ENCODE results near the gene ENO2.

ENO2 gene

GRCh38 chr12:6947615-6948014 lies 33.2 kb downstream of the ENO2 start:
- Histone ChIP-seq H3K27me3 (ENCODE audit: insufficient read depth, low read length) (no peaks in the 10 kb centered on the region), H3K4me3 (ENCODE audit: low read length) (no peak overlapping the region), H2AFZ (ENCODE audit: low read depth, low read length) (no peak overlapping the region), H3K4me1 (ENCODE audit: insufficient read depth, low read length) (peaks cover 14% of the 10 kb centered on the region), H3K9me3 (ENCODE audit: low read length) (no peaks in the 10 kb centered on the region), H3K36me3 (ENCODE audit: insufficient read depth, low read length) (peaks cover 8% of the 10 kb centered on the region)

DNA sequence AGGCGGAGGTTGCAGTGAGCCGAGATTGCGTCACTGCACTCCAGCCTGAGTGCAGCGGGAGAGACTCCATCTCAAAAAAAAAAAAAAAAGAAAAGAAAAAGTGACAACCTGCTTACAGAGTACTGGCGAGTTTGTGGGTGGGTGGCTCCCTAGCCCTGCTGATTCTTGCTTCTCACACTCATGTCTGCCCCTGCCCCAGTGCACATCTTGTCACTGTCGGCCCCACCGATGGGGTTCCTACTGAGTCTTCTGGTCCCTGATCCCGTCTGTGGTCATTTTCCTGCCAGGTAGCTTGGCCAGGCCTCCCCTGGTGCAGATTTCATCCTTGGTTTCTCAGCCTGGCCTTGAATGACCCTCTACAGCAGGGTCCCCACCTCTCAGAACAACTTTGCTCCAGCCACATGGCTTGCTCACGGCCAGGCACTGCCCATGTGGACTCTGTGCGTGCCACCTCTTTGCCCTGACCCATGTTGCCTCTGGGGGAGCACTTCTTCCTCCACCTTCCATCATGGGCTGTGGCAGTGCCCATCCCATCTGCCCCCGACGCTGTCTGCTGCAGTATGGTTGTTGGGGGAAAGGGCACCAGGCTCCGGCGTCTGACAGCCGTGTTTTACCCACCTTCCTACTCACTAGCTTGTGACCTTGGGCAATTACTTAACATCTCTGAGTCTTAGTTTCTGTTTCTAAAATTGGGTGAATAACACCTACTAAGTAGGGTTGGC lies 34.7 kb downstream of the ENO2 start:
- peaks cover 8% of the 10 kb centered on the region for H3K36me3 ChIP-seq (ENCODE audit: insufficient read depth, low read length)
- H3K27me3 ChIP-seq (ENCODE audit: insufficient read depth, low read length), result no peaks in the 10 kb centered on the region
- H3K4me3 ChIP-seq (ENCODE audit: low read length), result no peak overlapping the region
- H3K4me1 ChIP-seq (ENCODE audit: insufficient read depth, low read length), result peaks cover 12% of the 10 kb centered on the region
- H2AFZ ChIP-seq (ENCODE audit: low read depth, low read length), result no peak overlapping the region
- no peaks in the 10 kb centered on the region for H3K9me3 ChIP-seq (ENCODE audit: low read length)

- H3K4me1 ChIP-seq (ENCODE audit: insufficient read depth, low read length), result peaks cover 4% of the 10 kb centered on the region
Measured at GRCh38 chr12:6950401-6950801, 36.0 kb downstream of the ENO2 start.

GRCh38 chr12:6950811-6951540 lies 36.6 kb downstream of the ENO2 start, which contains the start of gene PTPN6:
Gene PTPN6 (plus strand): TSS chr12:6951356. CDS start chr12:6951513, 157 bp downstream.
- Histone ChIP-seq H3K27me3 (ENCODE audit: insufficient read depth, low read length) (no peaks in the 10 kb centered on the region), H3K9me3 (ENCODE audit: low read length) (no peaks in the 10 kb centered on the region), H3K4me3 (ENCODE audit: low read length) (no peak within 1 kb of the TSS), H2AFZ (ENCODE audit: low read depth, low read length) (no peak within 1 kb of the TSS), H3K4me1 (ENCODE audit: insufficient read depth, low read length) (peaks cover 3% of the 10 kb centered on the region), H3K36me3 (ENCODE audit: insufficient read depth, low read length) (no peaks in the 10 kb centered on the region)

More at GRCh38 chr12:6950401-6950801, 36.0 kb downstream of the ENO2 start:
- Histone ChIP-seq H3K9me3 (ENCODE audit: low read length) (no peaks in the 10 kb centered on the region), H3K4me3 (ENCODE audit: low read length) (no peak overlapping the region), H3K27me3 (ENCODE audit: insufficient read depth, low read length) (no peaks in the 10 kb centered on the region), H2AFZ (ENCODE audit: low read depth, low read length) (no peak overlapping the region), H3K36me3 (ENCODE audit: insufficient read depth, low read length) (peaks cover 6% of the 10 kb centered on the region)

GRCh38 chr12:6951551-6952120 lies 37.3 kb downstream of the ENO2 start:
- no peak overlapping the region for H2AFZ ChIP-seq (ENCODE audit: low read depth, low read length)
- H3K4me1 ChIP-seq (ENCODE audit: insufficient read depth, low read length), result peaks cover 3% of the 10 kb centered on the region
- H3K36me3 ChIP-seq (ENCODE audit: insufficient read depth, low read length), result no peaks in the 10 kb centered on the region
- H3K4me3 ChIP-seq (ENCODE audit: low read length), result no peak overlapping the region
- H3K27me3 ChIP-seq (ENCODE audit: insufficient read depth, low read length), result no peaks in the 10 kb centered on the region
- no peaks in the 10 kb centered on the region for H3K9me3 ChIP-seq (ENCODE audit: low read length)

DNA sequence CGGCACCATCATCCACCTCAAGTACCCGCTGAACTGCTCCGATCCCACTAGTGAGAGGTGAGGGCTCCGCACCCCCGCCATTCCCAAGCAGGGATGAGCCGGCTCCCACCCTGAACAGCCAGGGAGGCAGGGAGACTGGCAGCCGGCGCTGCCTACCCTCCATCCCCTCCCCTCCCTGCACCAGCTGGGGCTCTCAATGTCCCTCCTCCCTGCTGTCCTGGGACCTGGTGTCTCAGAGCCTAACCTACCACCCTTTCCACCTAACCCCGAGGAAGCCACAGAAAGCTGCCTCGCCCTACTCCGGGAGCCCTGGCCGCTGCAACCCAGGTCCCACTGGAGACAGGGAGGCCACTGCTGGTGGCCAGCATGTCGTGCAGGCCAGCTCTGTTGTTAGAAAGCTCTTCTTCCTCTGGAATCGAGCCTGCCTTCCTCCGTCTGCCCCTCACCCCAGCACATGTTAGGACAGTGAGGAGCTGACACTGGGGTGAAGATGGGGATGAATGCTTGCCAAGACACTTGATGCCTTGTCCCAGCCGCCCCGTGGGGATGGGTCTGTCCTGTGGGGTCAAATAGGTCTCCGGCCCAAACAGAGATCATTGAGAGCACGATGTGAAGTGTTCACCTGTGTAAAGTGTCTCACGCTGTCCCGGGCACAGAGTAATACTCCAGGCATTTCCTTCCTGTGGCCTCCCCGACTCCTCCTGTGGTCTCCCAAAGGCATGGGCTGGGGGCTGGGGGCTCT lies 37.9 kb downstream of the ENO2 start:
- H3K27me3 ChIP-seq (ENCODE audit: insufficient read depth, low read length), result no peaks in the 10 kb centered on the region
- H3K9me3 ChIP-seq (ENCODE audit: low read length), result no peaks in the 10 kb centered on the region
- peaks cover 3% of the 10 kb centered on the region for H3K4me1 ChIP-seq (ENCODE audit: insufficient read depth, low read length)
- H3K36me3 ChIP-seq (ENCODE audit: insufficient read depth, low read length), result no peaks in the 10 kb centered on the region
- no peak overlapping the region for H2AFZ ChIP-seq (ENCODE audit: low read depth, low read length)
- H3K4me3 ChIP-seq (ENCODE audit: low read length), result no peak overlapping the region

DNA sequence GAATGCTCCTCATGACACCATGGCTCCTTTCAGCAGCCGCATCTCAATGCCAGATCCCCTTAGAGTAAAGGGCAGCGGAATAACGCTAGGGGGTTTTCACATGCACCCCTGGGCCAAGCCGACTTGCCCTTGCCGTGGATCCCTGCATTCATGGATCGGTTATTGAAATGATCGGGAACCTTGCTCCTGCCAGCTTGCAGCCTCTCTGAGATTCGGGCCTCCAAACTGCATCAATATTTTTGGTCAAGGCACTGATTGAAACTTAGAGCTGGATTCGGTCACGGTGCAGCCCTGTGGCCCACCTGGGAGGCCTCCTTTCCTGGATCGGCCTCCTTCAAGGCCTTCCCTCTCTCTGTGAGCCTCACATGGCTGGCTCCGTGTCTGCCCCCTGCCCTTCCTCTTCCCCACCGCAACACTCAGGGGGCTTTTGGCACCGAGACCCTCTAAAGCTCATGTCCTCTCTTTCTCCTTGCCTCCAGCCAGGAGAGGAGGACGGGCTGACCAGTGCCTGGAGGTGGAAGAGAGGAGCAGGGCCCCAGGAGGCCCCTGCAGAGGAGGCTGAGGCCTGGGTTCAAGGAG lies 38.6 kb downstream of the ENO2 start:
- Histone ChIP-seq H2AFZ (ENCODE audit: low read depth, low read length) (no peak overlapping the region), H3K4me1 (ENCODE audit: insufficient read depth, low read length) (peaks cover 3% of the 10 kb centered on the region), H3K36me3 (ENCODE audit: insufficient read depth, low read length) (no peaks in the 10 kb centered on the region), H3K4me3 (ENCODE audit: low read length) (no peak overlapping the region), H3K27me3 (ENCODE audit: insufficient read depth, low read length) (no peaks in the 10 kb centered on the region), H3K9me3 (ENCODE audit: low read length) (no peaks in the 10 kb centered on the region)

DNA sequence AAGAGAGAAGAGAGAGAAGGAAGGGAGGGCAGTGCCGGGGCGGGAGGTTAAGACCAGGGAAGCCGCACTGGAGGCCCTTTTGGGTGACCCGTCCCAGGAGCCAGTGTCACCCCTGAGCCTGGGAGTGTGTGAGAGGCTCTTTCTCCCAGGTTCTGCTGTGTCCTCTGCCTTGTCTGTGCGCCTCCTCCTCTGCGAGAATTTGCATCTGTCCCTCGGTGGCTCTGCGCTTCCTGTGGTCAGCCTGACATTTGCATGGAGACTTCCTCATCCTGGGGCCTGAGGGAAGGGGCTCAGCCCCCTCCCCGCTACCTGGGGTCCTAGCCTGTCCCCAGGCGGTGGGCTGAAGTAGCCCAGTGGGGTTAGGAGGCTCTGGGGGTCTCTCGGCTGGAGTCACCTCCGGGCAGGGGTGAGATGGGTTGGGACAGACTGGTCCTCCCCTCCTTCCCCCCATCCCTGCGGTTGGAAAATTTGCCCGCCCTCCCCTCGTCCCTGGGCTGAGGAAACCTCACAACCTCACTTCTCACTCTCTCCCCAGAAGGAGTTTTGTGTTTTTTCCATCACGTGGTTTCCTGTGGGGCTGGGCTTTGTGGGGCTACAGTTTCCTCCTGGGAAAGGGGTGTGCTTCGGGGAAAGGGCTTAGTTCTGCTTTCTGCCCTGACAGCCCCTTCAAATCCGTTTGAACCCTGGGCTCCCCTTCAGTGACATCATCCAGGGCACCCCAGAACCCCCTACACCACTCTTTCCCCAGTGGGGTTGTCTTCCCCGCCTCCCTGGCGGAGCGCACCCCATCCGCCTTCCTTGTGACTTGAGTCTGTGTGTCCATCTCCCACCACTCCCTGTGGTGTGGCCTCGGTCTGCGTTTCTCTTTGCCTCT lies 39.3 kb downstream of the ENO2 start:
- no peaks in the 10 kb centered on the region for H3K9me3 ChIP-seq (ENCODE audit: low read length)
- H3K4me1 ChIP-seq (ENCODE audit: insufficient read depth, low read length), result peaks cover 3% of the 10 kb centered on the region
- H3K4me3 ChIP-seq (ENCODE audit: low read length), result no peak overlapping the region
- H2AFZ ChIP-seq (ENCODE audit: low read depth, low read length), result no peak overlapping the region
- no peaks in the 10 kb centered on the region for H3K27me3 ChIP-seq (ENCODE audit: insufficient read depth, low read length)
- H3K36me3 ChIP-seq (ENCODE audit: insufficient read depth, low read length), result no peaks in the 10 kb centered on the region

DNA sequence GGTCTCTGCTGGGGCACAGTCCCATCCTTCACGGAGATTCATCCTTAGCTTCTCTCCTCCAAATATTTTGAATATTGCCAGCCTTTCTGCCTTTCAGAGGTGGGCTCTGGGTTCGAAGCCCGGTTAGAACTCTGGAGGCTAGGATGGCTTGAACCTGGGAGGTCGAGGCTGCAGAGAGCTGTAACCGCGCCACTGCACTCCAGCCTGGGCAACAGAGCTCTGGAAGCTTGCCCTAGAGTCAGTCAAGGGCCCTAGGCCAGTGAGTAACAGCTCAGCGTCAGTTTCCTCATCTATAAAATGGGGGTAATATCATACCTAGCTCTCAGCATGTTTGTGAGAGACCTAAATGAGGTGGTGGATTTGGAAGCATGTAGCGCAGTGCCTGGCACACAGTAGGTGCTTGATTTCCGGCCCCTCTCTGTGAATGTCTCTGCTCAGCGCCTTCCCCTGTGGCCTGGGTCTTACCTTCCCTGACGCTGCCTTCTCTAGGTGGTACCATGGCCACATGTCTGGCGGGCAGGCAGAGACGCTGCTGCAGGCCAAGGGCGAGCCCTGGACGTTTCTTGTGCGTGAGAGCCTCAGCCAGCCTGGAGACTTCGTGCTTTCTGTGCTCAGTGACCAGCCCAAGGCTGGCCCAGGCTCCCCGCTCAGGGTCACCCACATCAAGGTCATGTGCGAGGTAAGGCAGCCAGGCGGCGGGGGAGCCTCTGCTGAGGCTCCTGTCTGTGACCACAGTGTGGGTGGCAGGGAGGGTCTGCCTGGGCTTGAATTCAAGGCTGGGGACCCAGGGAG lies 40.1 kb downstream of the ENO2 start:
- Histone ChIP-seq H3K36me3 (ENCODE audit: insufficient read depth, low read length) (no peaks in the 10 kb centered on the region), H3K4me3 (ENCODE audit: low read length) (no peak overlapping the region), H3K9me3 (ENCODE audit: low read length) (no peaks in the 10 kb centered on the region), H3K27me3 (ENCODE audit: insufficient read depth, low read length) (no peaks in the 10 kb centered on the region), H2AFZ (ENCODE audit: low read depth, low read length) (no peak overlapping the region), H3K4me1 (ENCODE audit: insufficient read depth, low read length) (peaks cover 3% of the 10 kb centered on the region)

DNA sequence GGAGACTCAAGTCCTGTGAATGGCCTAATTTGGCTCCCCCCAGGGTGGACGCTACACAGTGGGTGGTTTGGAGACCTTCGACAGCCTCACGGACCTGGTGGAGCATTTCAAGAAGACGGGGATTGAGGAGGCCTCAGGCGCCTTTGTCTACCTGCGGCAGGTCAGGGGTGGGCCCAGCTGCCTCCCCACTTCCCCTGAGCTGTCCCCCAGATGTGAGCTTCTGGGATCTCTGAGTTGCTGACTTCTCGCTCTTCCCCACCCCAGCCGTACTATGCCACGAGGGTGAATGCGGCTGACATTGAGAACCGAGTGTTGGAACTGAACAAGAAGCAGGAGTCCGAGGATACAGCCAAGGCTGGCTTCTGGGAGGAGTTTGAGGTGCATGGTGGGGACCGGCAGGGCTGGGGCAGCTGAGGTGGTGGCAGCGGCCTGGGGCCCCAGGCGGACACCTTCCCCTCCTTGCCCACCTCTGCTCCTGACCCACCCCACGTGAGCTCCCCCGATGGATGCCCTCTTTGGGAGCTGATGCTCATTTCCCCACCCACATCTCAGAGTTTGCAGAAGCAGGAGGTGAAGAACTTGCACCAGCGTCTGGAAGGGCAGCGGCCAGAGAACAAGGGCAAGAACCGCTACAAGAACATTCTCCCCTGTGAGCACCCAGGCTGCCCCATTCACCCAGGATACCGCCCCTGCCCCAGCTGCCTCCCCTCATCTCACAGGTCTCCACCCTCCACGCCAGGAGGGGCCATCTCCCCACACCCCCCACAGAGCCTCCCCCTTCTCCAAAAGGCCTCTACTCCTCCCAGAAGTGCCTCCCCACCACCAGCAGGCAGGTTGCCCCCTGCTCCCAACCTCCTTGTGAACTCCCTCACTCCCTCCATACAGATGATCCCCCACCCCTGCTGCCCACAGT lies 41.0 kb downstream of the ENO2 start:
- H2AFZ ChIP-seq (ENCODE audit: low read depth, low read length), result no peak overlapping the region
- no peaks in the 10 kb centered on the region for H3K36me3 ChIP-seq (ENCODE audit: insufficient read depth, low read length)
- H3K4me1 ChIP-seq (ENCODE audit: insufficient read depth, low read length), result peaks cover 3% of the 10 kb centered on the region
- no peaks in the 10 kb centered on the region for H3K9me3 ChIP-seq (ENCODE audit: low read length)
- no peaks in the 10 kb centered on the region for H3K27me3 ChIP-seq (ENCODE audit: insufficient read depth, low read length)
- no peak overlapping the region for H3K4me3 ChIP-seq (ENCODE audit: low read length)

Measured in neuron (in vitro differentiated cells).